PC-3 (cell line): ENCODE data around the gene KDM6A. TPM values are rescaled to one million over a fixed set of nuclear protein-coding genes. Genes with fewer than 3 reads are reported as not detected.
A peak's percentile ranks its signal among the peaks of the same experiment; 100 is the strongest.
"Not testable (repeated sequence)": the region's sequence is repeated elsewhere in the genome, so short reads cannot be mapped to it uniquely, and the experiment has no call there.

Source experiments
- ATAC-seq: fragments of 200-7000 bp; cut with Tn5 transposase; 2 replicates; pipeline ENCODE4 v1.9.1; 2020; ENCODE audit warnings: mild to moderate bottlenecking, moderate library complexity
- BruUV-seq: library from RNA; stranded (reverse); fragments of 400-500 nt; replicated peaks from 2 replicates; lab custom pipeline; 2021; lab: Mats Ljungman, UMichigan
- CTCF ChIA-PET: fragments of 300-600 bp; sonication (Branson Sonifier 250); formaldehyde crosslinking; loops from one replicate; lab custom pipeline; 2022; ENCODE audit warnings: antibody characterized with exemption; lab: Charles Lee
- POLR2A ChIA-PET: fragments of 300-600 bp; sonication (Branson Sonifier 250); formaldehyde crosslinking; loops from one replicate; lab custom pipeline; 2022; ENCODE audit warnings: antibody characterized with exemption; ENCODE audit not compliant: unreplicated experiment; lab: Charles Lee
- DNase-seq: peaks from one replicate; pipeline ENCODE4 v3.0.0-alpha.2; 2015
- H2AFZ ChIP-seq: fragments of 300-600 bp; sonication (generic); 2 replicates; pipeline ENCODE4 v1.6.0; 2016; ENCODE audit warnings: antibody characterized with exemption, low read length
- H3F3A ChIP-seq: fragments of 300-600 bp; sonication (generic); one replicate; pipeline ENCODE4 v1.6.0; 2017; ENCODE audit warnings: antibody characterized with exemption, low read length, control low read depth, mild to moderate bottlenecking; ENCODE audit not compliant: unreplicated experiment
- H3K27ac ChIP-seq: fragments of 300-600 bp; sonication (generic); 2 replicates; pipeline ENCODE4 v1.5.1; 2016; ENCODE audit warnings: mild to moderate bottlenecking, low read length
- H3K27me3 ChIP-seq: fragments of 300-600 bp; sonication (generic); 2 replicates; pipeline ENCODE4 v1.6.1; 2016; ENCODE audit warnings: low read length, mixed read lengths
- H3K36me3 ChIP-seq: fragments of 300-600 bp; sonication (generic); 2 replicates; pipeline ENCODE4 v1.6.1; 2016; ENCODE audit warnings: low read depth, mixed run types, low read length, mixed read lengths
- H3K4me1 ChIP-seq: fragments of 300-600 bp; sonication (generic); 2 replicates; pipeline ENCODE4 v1.5.1; 2016; ENCODE audit warnings: low read length; ENCODE audit not compliant: insufficient read depth
- H3K4me2 ChIP-seq: fragments of 300-600 bp; sonication (generic); 2 replicates; pipeline ENCODE4 v1.6.0; 2016; ENCODE audit warnings: low read length
- H3K4me3 ChIP-seq: fragments of 300-600 bp; sonication (generic); 2 replicates; pipeline ENCODE4 v1.5.1; 2016; ENCODE audit warnings: mild to moderate bottlenecking, low read length, mixed read lengths
- H3K79me2 ChIP-seq: fragments of 300-600 bp; sonication (generic); 2 replicates; pipeline ENCODE4 v1.6.1; 2017; ENCODE audit warnings: low read length, mixed read lengths
- H3K9ac ChIP-seq: fragments of 300-600 bp; sonication (generic); 2 replicates; pipeline ENCODE4 v1.6.0; 2016; ENCODE audit warnings: mild to moderate bottlenecking, low read length
- H3K9me2 ChIP-seq: fragments of 300-600 bp; sonication (generic); replicated peaks from 2 replicates; pipeline ENCODE4 v1.6.1; 2016; ENCODE audit warnings: mixed run types, low read length, mixed read lengths
- H3K9me3 ChIP-seq: fragments of 300-600 bp; sonication (generic); 2 replicates; pipeline ENCODE4 v1.6.1; 2016; ENCODE audit warnings: low read length, mixed read lengths
- H4K20me1 ChIP-seq: fragments of 300-600 bp; sonication (generic); 2 replicates; pipeline ENCODE4 v1.6.1; 2016; ENCODE audit warnings: low read length, mixed read lengths
- CTCF ChIP-seq: fragments of 300-600 bp; sonication (generic); conservative IDR thresholded peaks from 2 replicates; pipeline ENCODE4 v1.5.1; 2017; ENCODE audit warnings: antibody characterized with exemption, low read depth, mild to moderate bottlenecking, low read length
- EZH2 ChIP-seq: fragments of 300-600 bp; sonication (generic); IDR thresholded peaks from one replicate; pipeline ENCODE4 v1.6.1; 2017; ENCODE audit warnings: antibody characterized with exemption, mild to moderate bottlenecking, low read length; ENCODE audit not compliant: unreplicated experiment
- EZH2phosphoT487 ChIP-seq: fragments of 300-600 bp; sonication (generic); IDR thresholded peaks from 2 replicates; pipeline ENCODE4 v1.6.1; 2018; ENCODE audit warnings: mild to moderate bottlenecking, antibody characterized with exemption, low read length, borderline replicate concordance
- intact Hi-C: fragments of 100-400 bp; cut with micrococcal nuclease; formaldehyde crosslinking; loops from 2 replicates; pipeline ENCODE4 v1.9.0; 2023
- total RNA-seq: library from RNA; depleted of rRNA; stranded (reverse); fragments of >200 nt; gene quantifications from 2 replicates; pipeline ENCODE4 v1.2.3, GENCODE V29; 2014

Gene KDM6A
- total RNA-seq, 1 experiment from 2014 or later = 31.3 TPM

- Histone ChIP-seq H3K27ac (peak overlapping the region; percentile 54), H3K79me2 (peaks cover 89% of the 10 kb centered on the region), H3K4me1 (peaks cover 34% of the 10 kb centered on the region)
- H3K4me2 ChIP-seq, H3F3A ChIP-seq, POLR2A ChIA-PET, ATAC-seq, BruUV-seq, H3K9me2 ChIP-seq, H3K36me3 ChIP-seq, H2AFZ ChIP-seq, CTCF ChIA-PET, H3K9me3 ChIP-seq, DNase-seq, H3K27me3 ChIP-seq, intact Hi-C loops, H3K9ac ChIP-seq, H4K20me1 ChIP-seq, H3K4me3 ChIP-seq: not testable (repeated sequence)
Observed at GRCh38 chrX:44999872-45000271, 126.9 kb downstream of the KDM6A start.

GRCh38 chrX:45001048-45001447 is 128.1 kb downstream of the KDM6A start:
- ATAC-seq (no peak; the same call in 1 of the 2 replicates), DNase-seq (peak; percentile 71)
- no peaks in the 10 kb centered on the region for H3K36me3 ChIP-seq
- H2AFZ ChIP-seq = no peak overlapping the region
- no peaks in the 10 kb centered on the region for H3K27me3 ChIP-seq
- ChIA-PET POLR2A (no interaction called here), CTCF (no interaction called here)
- TF ChIP-seq EZH2phosphoT487 (no peak), EZH2 (no peak), CTCF (no peak)
- no peak overlapping the region for H3K9ac ChIP-seq
- no peaks in the 10 kb centered on the region for H4K20me1 ChIP-seq
- no peaks in the 10 kb centered on the region for H3K9me2 ChIP-seq
- no peaks in the 10 kb centered on the region for H3K9me3 ChIP-seq
- BruUV-seq = no TSS peak
- H3K4me1 ChIP-seq = peaks cover 40% of the 10 kb centered on the region
- H3K4me3 ChIP-seq = no peak overlapping the region
- peak overlapping the region; percentile 43 for H3K27ac ChIP-seq
- peak overlapping the region; percentile 65 for H3K4me2 ChIP-seq
- H3K79me2 ChIP-seq = peaks cover 88% of the 10 kb centered on the region
- intact Hi-C loops = no loop called here
- no peaks in the 10 kb centered on the region for H3F3A ChIP-seq

- Histone ChIP-seq H3K9me3 (no peaks in the 10 kb centered on the region), H3K9ac (no peak overlapping the region), H4K20me1 (no peaks in the 10 kb centered on the region), H2AFZ (no peak overlapping the region), H3K9me2 (no peaks in the 10 kb centered on the region), H3K4me1 (peaks cover 60% of the 10 kb centered on the region), H3K36me3 (no peaks in the 10 kb centered on the region), H3K4me3 (no peak overlapping the region), H3K27ac (no peak overlapping the region), H3F3A (no peaks in the 10 kb centered on the region), H3K4me2 (no peak overlapping the region), H3K79me2 (peaks cover 83% of the 10 kb centered on the region), H3K27me3 (no peaks in the 10 kb centered on the region)
- CTCF ChIA-PET = no interaction called here
- intact Hi-C loops = no loop called here
- no peak for ATAC-seq
- DNase-seq = no peak
- BruUV-seq = no TSS peak
- POLR2A ChIA-PET = no interaction called here
- TF ChIP-seq EZH2 (no peak), EZH2phosphoT487 (no peak), CTCF (no peak)
Observed at GRCh38 chrX:45003085-45003484, 130.1 kb downstream of the KDM6A start.
